Hippocampal formation (tissue), 2 donors: ENCODE results near the gene CALCOCO1.
"Not testable (repeated sequence)": the region's sequence is repeated elsewhere in the genome, so short reads cannot be mapped to it uniquely, and the experiment has no call there.

Experiments
- DNase-seq, 2 donors: peaks; one replicate each; lab custom pipeline; 2025; lab: John Stamatoyannopoulos, UW

Gene CALCOCO1, protein sequence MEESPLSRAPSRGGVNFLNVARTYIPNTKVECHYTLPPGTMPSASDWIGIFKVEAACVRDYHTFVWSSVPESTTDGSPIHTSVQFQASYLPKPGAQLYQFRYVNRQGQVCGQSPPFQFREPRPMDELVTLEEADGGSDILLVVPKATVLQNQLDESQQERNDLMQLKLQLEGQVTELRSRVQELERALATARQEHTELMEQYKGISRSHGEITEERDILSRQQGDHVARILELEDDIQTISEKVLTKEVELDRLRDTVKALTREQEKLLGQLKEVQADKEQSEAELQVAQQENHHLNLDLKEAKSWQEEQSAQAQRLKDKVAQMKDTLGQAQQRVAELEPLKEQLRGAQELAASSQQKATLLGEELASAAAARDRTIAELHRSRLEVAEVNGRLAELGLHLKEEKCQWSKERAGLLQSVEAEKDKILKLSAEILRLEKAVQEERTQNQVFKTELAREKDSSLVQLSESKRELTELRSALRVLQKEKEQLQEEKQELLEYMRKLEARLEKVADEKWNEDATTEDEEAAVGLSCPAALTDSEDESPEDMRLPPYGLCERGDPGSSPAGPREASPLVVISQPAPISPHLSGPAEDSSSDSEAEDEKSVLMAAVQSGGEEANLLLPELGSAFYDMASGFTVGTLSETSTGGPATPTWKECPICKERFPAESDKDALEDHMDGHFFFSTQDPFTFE

DNA sequence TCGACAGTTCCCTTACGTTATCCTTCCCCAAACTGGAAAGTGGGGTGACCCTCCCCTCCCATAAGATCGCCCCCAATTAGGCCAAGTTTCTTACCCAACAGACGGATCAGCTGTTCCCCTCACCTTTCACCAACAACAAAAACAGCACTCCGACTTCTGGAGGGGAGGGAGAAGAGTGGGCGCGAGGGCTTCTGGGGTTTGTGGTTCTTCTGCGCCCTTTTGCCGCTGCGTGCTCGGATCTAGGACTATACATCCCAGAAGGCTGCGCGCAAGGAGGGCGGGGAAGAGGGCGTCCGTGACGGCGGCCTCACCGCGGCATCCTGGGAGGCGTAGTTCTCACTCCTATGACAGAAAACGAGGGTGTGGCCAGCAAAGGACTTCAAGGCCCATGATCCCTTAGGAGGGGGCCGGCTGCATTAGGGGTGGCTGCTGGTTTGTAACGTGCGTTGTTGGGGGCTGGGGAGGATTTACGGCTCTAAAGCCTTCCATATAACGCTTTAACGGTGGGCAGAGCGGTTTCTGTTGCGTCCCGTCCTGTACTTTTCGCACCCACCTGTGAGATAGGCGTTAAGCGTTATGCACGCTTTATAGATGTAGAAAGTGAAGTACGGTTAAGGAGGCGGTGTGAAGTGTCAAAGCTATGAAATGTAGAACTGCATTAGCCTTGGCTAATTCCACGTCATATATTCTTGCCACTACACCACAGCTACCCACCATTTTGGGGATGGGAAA is at the start of gene CALCOCO1:
CALCOCO1 (minus strand) TSS at position 143 of the 732 bp plus-strand sequence. CDS start 2,210 bp downstream, outside the sequence.
- peak; percentile 97 to 100 for DNase-seq

GRCh38 chr12:53776872-53777271 is 49.6 kb upstream of the CALCOCO1 start:
- no peak for DNase-seq

GRCh38 chr12:53775478-53776145 is 48.4 kb upstream of the CALCOCO1 start:
- no peak for DNase-seq

- no peak for DNase-seq
Observed at GRCh38 chr12:53770281-53770680, 43.0 kb upstream of the CALCOCO1 start.

GRCh38 chr12:53768976-53769375 is 41.7 kb upstream of the CALCOCO1 start:
- no peak for DNase-seq

GRCh38 chr12:53766881-53767280 is 39.6 kb upstream of the CALCOCO1 start:
- no peak for DNase-seq

DNA sequence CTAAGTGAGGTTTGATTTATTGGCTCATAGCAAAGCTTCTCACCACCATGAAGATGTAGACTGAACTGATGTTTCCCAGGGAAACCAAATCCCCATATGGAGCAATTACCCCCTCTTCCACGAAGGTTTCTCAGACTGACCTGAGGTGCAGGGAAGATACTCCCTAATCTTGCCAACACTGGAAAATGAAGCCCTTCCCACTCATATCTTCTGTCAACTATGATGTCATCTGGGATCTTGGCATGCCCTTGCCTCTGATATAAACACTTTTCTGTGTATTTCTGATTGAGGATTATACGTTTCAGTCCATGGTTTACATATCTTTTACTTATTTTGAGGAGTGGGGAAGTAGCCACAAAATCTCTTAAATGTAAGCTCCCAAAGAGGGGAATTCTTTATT is 38.6 kb upstream of the CALCOCO1 start:
- no peak for DNase-seq

GRCh38 chr12:53764615-53765014 is 37.4 kb upstream of the CALCOCO1 start:
- DNase-seq = no peak

GRCh38 chr12:53762793-53763192 is 35.5 kb upstream of the CALCOCO1 start:
- not testable (repeated sequence) for DNase-seq

GRCh38 chr12:53761306-53761705 is 34.1 kb upstream of the CALCOCO1 start:
- DNase-seq = no peak

- DNase-seq = no peak
Observed at GRCh38 chr12:53759261-53759660, 32.0 kb upstream of the CALCOCO1 start.

GRCh38 chr12:53758730-53759103 is 31.5 kb upstream of the CALCOCO1 start:
- no peak for DNase-seq

DNA sequence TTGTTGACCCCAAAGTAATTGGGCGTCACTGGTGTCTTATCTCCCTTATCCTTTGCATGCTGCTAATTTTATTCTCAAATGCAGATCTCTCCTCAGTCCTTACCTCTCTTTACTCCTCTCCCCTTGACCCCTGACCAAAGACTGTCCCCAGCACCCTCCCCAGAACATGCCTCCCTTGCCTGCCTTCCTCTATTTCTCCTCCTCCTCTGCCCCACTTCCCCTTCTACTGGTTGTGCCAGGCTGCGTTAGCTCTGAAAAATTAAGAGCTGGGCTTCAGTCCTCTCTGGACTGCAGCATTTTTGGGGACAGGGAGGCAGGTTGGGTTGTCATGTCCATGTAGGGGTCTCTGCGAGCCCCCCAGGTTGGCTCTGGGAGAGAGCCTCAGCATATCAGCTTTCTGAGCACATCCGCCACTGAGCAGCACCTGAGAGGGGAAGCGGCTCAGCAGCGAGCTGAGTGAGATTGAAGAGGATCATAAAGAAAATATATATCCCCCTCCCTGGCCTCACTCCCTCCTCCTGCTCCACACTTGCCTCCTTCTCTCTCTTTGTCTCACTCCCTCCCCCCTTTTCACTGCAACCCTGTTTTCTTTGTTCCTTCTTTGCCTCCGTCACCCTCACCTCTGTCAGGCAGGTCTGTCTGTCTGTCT is 31.0 kb upstream of the CALCOCO1 start:
- DNase-seq = no peak

DNA sequence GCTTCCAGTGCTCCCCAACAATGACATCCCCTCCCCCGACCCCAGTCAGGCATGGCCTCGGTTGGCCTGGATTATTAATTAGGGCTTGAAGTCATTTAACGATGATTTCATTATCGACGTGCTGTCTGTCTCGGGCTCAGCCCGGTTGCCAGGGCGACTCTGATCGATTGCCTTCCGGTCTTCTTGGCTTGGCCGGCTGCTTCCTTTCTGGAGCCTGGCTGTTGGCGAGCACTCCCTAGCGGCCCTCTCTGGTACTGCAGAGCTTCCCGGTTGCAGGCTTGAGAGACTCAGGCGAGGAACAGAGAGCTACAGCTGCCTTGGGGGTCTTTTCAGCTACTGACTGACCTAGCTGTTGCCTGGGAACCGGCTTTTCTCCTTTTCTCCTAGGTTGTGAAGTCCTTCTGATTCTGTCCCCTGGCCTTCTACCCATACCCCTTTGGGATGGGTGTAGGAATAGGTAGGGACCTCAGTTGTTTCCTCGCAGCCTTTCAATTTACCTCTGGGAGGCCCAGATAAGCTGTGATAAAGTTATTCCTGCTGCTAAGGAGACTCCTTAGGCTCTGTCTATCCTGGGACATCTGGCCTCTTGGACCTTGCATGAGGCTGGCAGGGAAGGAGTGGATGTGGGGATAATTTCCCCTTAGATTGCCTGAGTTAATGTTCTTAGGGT is 30.0 kb upstream of the CALCOCO1 start:
- peak; percentile 35 to 65 for DNase-seq

DNA sequence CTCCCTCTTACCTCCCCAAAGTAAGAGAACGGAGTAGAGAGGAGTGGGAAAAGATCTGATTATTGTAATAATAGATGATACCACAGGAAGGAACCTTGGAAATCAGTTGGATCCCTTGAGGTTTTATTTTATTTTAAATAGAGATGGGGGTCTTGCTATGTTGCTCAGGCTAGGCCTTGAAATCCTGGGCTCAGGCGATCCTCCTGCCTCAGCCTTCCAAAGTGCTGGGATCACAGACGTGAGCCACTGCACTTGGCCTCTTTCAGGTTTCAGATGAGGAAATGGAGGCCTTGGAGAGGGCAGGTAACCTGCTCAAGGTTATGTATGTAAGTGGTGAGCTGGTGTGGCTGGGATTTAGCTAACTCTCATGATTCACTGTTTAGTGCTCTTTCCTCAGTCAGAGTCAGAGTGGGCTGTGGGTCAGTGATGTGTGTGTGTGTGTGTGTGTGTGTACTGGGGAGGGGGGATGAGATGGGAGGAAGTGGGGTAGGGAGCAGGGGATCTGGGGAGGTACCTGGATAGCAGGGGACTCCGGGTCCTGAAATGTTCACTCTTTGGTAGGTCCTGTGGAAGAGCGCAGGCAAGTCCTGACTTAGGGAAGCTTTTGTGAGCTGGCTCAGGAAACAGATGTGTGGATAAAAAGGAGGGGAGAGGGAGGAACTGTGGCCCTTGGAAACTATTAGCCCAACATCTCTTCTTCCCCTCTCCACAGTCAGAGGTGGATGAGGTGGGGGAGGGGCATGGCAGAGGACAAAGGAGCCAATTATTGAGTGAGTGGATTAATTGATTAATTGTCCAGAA is 29.2 kb upstream of the CALCOCO1 start:
- no peak for DNase-seq

- DNase-seq = no peak
Observed at GRCh38 chr12:53755893-53756292, 28.6 kb upstream of the CALCOCO1 start.

DNA sequence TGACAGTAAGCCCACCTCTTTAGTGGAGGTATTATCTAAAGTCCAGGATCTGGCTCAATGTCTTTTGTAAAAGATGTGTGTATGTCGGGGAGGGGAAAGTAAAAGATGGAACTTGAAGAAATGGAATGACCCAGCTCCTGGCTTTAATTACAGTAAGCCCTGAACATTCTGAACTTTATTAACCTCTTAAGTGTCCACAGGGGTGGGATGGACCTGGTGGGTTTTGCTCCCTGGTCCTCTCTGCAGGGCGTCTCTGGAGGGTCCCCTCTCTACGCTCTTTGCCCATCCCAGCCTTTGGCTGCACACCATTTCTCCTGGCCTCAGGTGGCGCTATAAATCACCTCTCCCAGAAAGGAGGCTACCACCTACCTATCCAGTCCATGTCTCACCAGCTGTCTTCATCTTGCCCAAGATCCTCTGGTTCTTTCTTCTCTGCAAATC is 28.2 kb upstream of the CALCOCO1 start:
- no peak for DNase-seq

GRCh38 chr12:53754633-53755264 is 27.5 kb upstream of the CALCOCO1 start:
- DNase-seq = no peak

DNA sequence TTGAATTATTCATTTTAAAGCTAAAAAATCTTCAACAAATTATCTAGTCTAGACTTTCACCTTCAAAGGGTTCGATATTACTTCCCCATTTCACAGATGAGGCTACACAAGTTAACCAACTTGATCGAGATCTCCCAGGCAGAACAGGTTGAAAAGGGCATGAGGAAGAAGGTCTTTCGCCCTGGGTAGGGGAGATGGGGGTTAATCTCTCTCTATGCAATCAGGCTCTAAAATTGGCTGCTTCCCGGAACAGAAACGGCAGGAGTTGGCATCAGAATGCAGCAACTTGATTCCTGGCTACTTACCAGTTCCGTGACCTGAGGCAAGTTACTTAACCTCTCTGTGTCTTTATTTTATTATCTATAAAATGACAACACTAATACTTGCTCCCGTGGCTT is 26.9 kb upstream of the CALCOCO1 start:
- DNase-seq = no peak

DNA sequence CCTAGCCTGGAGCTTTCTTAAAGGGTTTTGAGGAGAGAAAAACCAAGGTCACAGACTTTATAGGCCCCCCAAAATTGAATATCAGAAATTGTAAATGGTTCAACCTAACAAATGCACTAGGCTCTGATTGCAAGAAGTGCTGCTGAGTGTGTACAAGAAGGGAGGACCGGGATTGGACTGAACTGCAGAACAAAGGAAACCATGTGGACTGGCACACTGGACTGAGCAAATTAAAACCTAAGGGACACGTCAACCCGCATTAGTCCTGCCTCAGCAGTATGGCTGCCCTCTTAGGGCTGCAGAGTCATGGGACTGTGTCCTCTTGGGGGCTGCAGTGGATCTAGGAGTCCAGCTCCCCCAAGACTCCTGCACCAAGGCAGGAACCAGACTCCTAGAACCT is 25.4 kb upstream of the CALCOCO1 start:
- DNase-seq = no peak
